Measurements from ENCODE around the gene TBC1D16. TPM values are rescaled to one million over a fixed set of nuclear protein-coding genes. Genes with fewer than 3 reads are reported as not detected.

Gene TBC1D16
- total RNA-seq, 2 experiments from 2014 or later = 0.38 to 0.74 TPM

GRCh38 chr17:80072410-80072809, 36.7 kb upstream of the TBC1D16 start:
- TF ChIP-seq EZH2phosphoT487 (IDR thresholded peaks at IDR 0.05; ENCODE audit: borderline replicate concordance, low read depth, low read length) (no peak), CTCF (conservative IDR thresholded peaks at IDR 0.05; ENCODE audit: low read length) (no peak)

GRCh38 chr17:80071116-80071841, 35.6 kb upstream of the TBC1D16 start:
- no peak overlapping the region for H3K4me2 ChIP-seq (ENCODE audit: low read length)
- H3K27ac ChIP-seq (ENCODE audit: low read depth, low read length, poor library complexity, severe bottlenecking) = no peak overlapping the region
- ChIA-PET POLR2A (interaction anchor here (0.6 to 0.7 kb wide), 3 partner anchors 52 to 695 kb away, joined by 3 to 5 read pairs (median 3); no protein-coding TSS in a partner anchor), CTCF (ENCODE audit: unreplicated experiment) (no interaction called here)
- TF ChIP-seq EZH2phosphoT487 (IDR thresholded peaks at IDR 0.05; ENCODE audit: borderline replicate concordance, low read depth, low read length) (no peak), CTCF (conservative IDR thresholded peaks at IDR 0.05; ENCODE audit: low read length) (no peak)
- no peaks in the 10 kb centered on the region for H3K9me2 ChIP-seq (ENCODE audit: insufficient read depth, low read length)
- H3K9me3 ChIP-seq (ENCODE audit: low read length) = no peaks in the 10 kb centered on the region
- no peaks in the 10 kb centered on the region for H4K20me1 ChIP-seq (ENCODE audit: insufficient read depth, low read length)
- DNase-seq (ENCODE audit: low spot score) = no peak
- intact Hi-C loops (cut with micrococcal nuclease; ENCODE audit: unreplicated experiment) = no loop called here
- no peaks in the 10 kb centered on the region for H3K79me2 ChIP-seq (ENCODE audit: insufficient read depth, low read depth, low read length)
- H3K4me1 ChIP-seq (ENCODE audit: insufficient read depth, low read length, poor library complexity, severe bottlenecking) = no peaks in the 10 kb centered on the region
- H3K36me3 ChIP-seq (ENCODE audit: insufficient read depth, low read length) = no peaks in the 10 kb centered on the region
- no TSS peak for BruUV-seq (replicated peaks)
- no peak overlapping the region for H2AFZ ChIP-seq (ENCODE audit: low read length)
- no peak overlapping the region for H3K4me3 ChIP-seq (ENCODE audit: low read depth, low read length, poor library complexity, severe bottlenecking)

More at GRCh38 chr17:80072410-80072809, 36.7 kb upstream of the TBC1D16 start:
- no peaks in the 10 kb centered on the region for H3K36me3 ChIP-seq (ENCODE audit: insufficient read depth, low read length)
- H4K20me1 ChIP-seq (ENCODE audit: insufficient read depth, low read length) = no peaks in the 10 kb centered on the region
- POLR2A ChIA-PET = interaction anchor here (0.7 kb wide), 1 partner anchor 181 kb away, joined by 5 read pairs; no protein-coding TSS in a partner anchor
- H3K4me3 ChIP-seq (ENCODE audit: low read depth, low read length, poor library complexity, severe bottlenecking) = no peak overlapping the region
- H3K9me2 ChIP-seq (ENCODE audit: insufficient read depth, low read length) = no peaks in the 10 kb centered on the region
- CTCF ChIA-PET (ENCODE audit: unreplicated experiment) = no interaction called here
- H3K79me2 ChIP-seq (ENCODE audit: insufficient read depth, low read depth, low read length) = no peaks in the 10 kb centered on the region
- no peak overlapping the region for H3K27ac ChIP-seq (ENCODE audit: low read depth, low read length, poor library complexity, severe bottlenecking)
- H2AFZ ChIP-seq (ENCODE audit: low read length) = no peak overlapping the region
- no peak for DNase-seq (ENCODE audit: low spot score)
- no peak overlapping the region for H3K4me2 ChIP-seq (ENCODE audit: low read length)
- no TSS peak for BruUV-seq (replicated peaks)
- H3K9me3 ChIP-seq (ENCODE audit: low read length) = no peaks in the 10 kb centered on the region
- H3K4me1 ChIP-seq (ENCODE audit: insufficient read depth, low read length, poor library complexity, severe bottlenecking) = no peaks in the 10 kb centered on the region
- intact Hi-C loops (cut with micrococcal nuclease; ENCODE audit: unreplicated experiment) = no loop called here

- no TSS peak for BruUV-seq (replicated peaks)
- intact Hi-C loops (cut with micrococcal nuclease; ENCODE audit: unreplicated experiment) = no loop called here
- POLR2A ChIA-PET = no interaction called here
- Histone ChIP-seq H3K9me2 (ENCODE audit: insufficient read depth, low read length) (no peaks in the 10 kb centered on the region), H3K4me3 (ENCODE audit: low read depth, low read length, poor library complexity, severe bottlenecking) (no peak overlapping the region), H3K36me3 (ENCODE audit: insufficient read depth, low read length) (no peaks in the 10 kb centered on the region), H3K4me1 (ENCODE audit: insufficient read depth, low read length, poor library complexity, severe bottlenecking) (no peaks in the 10 kb centered on the region), H3K79me2 (ENCODE audit: insufficient read depth, low read depth, low read length) (no peaks in the 10 kb centered on the region), H3K4me2 (ENCODE audit: low read length) (no peak overlapping the region), H3K27ac (ENCODE audit: low read depth, low read length, poor library complexity, severe bottlenecking) (no peak overlapping the region), H4K20me1 (ENCODE audit: insufficient read depth, low read length) (no peaks in the 10 kb centered on the region), H2AFZ (ENCODE audit: low read length) (no peak overlapping the region), H3K9me3 (ENCODE audit: low read length) (no peaks in the 10 kb centered on the region)
- DNase-seq (ENCODE audit: low spot score) = no peak
- TF ChIP-seq CTCF (conservative IDR thresholded peaks at IDR 0.05; ENCODE audit: low read length) = no peak
- CTCF ChIA-PET (ENCODE audit: unreplicated experiment) = no interaction called here
Observed at GRCh38 chr17:80070375-80071115, 34.9 kb upstream of the TBC1D16 start.

Data from OCI-LY7 (cell line).